H1 (cell line): ENCODE results near the gene CFL2. TPM values are rescaled to one million over a fixed set of nuclear protein-coding genes. Genes with fewer than 3 reads are reported as not detected.

Source experiments
- CBX5 ChIP-seq: fragments of 300-800, 300-1000 bp; sonication (generic); IDR thresholded peaks from 2 replicates; pipeline ENCODE4 v1.7.1; 2016; ENCODE audit warnings: antibody characterized with exemption, low read length, low read depth
- CHD7 ChIP-seq: fragments of 300-600 bp; sonication (generic); IDR thresholded peaks from 2 replicates; pipeline ENCODE4 v1.7.1; 2012; ENCODE audit warnings: low read length, moderate library complexity, mild to moderate bottlenecking, inconsistent platforms; ENCODE audit not compliant: insufficient replicate concordance
- E2F6 ChIP-seq: IDR thresholded peaks from 2 replicates; pipeline ENCODE4 v1.6.1; 2012; ENCODE audit warnings: inconsistent platforms
- JUND ChIP-seq: IDR thresholded peaks from 2 replicates; pipeline ENCODE4 v1.6.1; 2011; ENCODE audit warnings: mild to moderate bottlenecking, improper control_type of control experiment, low read length
- MAX ChIP-seq: IDR thresholded peaks from 2 replicates; pipeline ENCODE4 v1.6.1; 2012; ENCODE audit warnings: inconsistent platforms
- POLR2AphosphoS5 ChIP-seq: IDR thresholded peaks from 2 replicates; pipeline ENCODE4 v1.6.1; 2011; ENCODE audit warnings: low read depth, low read length
- RXRA ChIP-seq: IDR thresholded peaks from 2 replicates; pipeline ENCODE4 v1.6.1; 2011; ENCODE audit warnings: low read depth, mild to moderate bottlenecking, low read length, moderate library complexity; ENCODE audit not compliant: insufficient read depth
- SP2 ChIP-seq: IDR thresholded peaks from 2 replicates; pipeline ENCODE4 v1.6.1; 2012; ENCODE audit warnings: mild to moderate bottlenecking, low read length, inconsistent platforms
- SP4 ChIP-seq: IDR thresholded peaks from 2 replicates; pipeline ENCODE4 v1.6.1; 2012; ENCODE audit warnings: low read length, inconsistent platforms
- polyA plus RNA-seq, 7 experiments: library from polyadenylated mRNA; depleted of rRNA in 3 of 7; stranded (reverse) in 5 of 7; unstranded in 2 of 7; fragments of >200 nt in 5 of 7; fragments of 200-250 nt in 2 of 7; gene quantifications; 1 replicate in 5 of 7; 2 replicates in 1 of 7; 4 replicates in 1 of 7; pipeline versions ENCODE4 v1.2.1 to v1.2.3, GENCODE V29; 2011 to 2013; ENCODE audit warnings: missing spikeins in 2 of 7, mixed read lengths in 2 of 7
- total RNA-seq: library from RNA; stranded (reverse); fragmentation: NEBNext Ultra II Directional; extraction: Animal tissue kit (Norgen Biotek cat#: 25700); gene quantifications from 2 replicates; pipeline ENCODE4 v1.2.1, GENCODE V29; 2021

The CFL2 gene
- total and polyA plus RNA-seq, 2 of the 8 experiments (the other 6 are each of a cell fraction or from before 2014, with no cell fraction given) = 9.7 to 20.5 TPM

- no peak for TF ChIP-seq CHD7
- TF ChIP-seq SP2 = no peak
- TF ChIP-seq CBX5 = no peak
- no peak for TF ChIP-seq POLR2AphosphoS5
- no peak for TF ChIP-seq SP4
- TF ChIP-seq JUND = no peak
- TF ChIP-seq RXRA = no peak
- no peak for TF ChIP-seq MAX
- TF ChIP-seq E2F6 = no peak
Observed at GRCh38 chr14:34733245-34733644, 18.9 kb upstream of the CFL2 start (continued).
